BLaER1 treated with 17β-estradiol and CSF1 and Interleukin-3, amounts not matched to agents 10 nM and 100 nM (cell line): ENCODE data around the gene COL23A1.
A peak's percentile ranks its signal among the peaks of the same experiment; 100 is the strongest.

Experiments
- H3K27ac ChIP-seq, 11 experiments: shearing (Covaris generic); formaldehyde crosslinking; 2 replicates each; pipeline ENCODE4 v1.8.1; 2022
- H3K27me3 ChIP-seq, 11 experiments: shearing (Covaris generic); formaldehyde crosslinking; 2 replicates each; pipeline ENCODE4 v1.8.1; 2022
- H3K36me3 ChIP-seq, 11 experiments: shearing (Covaris generic); formaldehyde crosslinking; 2 replicates each; pipeline ENCODE4 v1.8.1; 2022
- H3K4me1 ChIP-seq, 10 experiments: shearing (Covaris generic); formaldehyde crosslinking; 2 replicates each; pipeline ENCODE4 v1.8.1; 2022
- H3K4me2 ChIP-seq, 11 experiments: shearing (Covaris generic); formaldehyde crosslinking; 2 replicates each; pipeline ENCODE4 v1.8.1; 2022
- H3K4me3 ChIP-seq, 10 experiments: shearing (Covaris generic); formaldehyde crosslinking; 2 replicates each; pipeline ENCODE4 v1.8.1; 2022
- H3K9ac ChIP-seq, 11 experiments: shearing (Covaris generic); formaldehyde crosslinking; 2 replicates each; pipeline ENCODE4 v1.8.1; 2022
- H3K9me3 ChIP-seq, 11 experiments: shearing (Covaris generic); formaldehyde crosslinking; replicated peaks in 1 of 11; 2 replicates each; pipeline ENCODE4 v1.8.1; 2022
- H4K20me1 ChIP-seq, 11 experiments: shearing (Covaris generic); formaldehyde crosslinking; 2 replicates each; pipeline ENCODE4 v1.8.1; 2022
- Cebpa-rat ChIP-seq, 11 experiments: shearing (Covaris generic); IDR thresholded peaks; 2 replicates each; pipeline ENCODE4 v1.8.1; 2022

The COL23A1 gene

DNA sequence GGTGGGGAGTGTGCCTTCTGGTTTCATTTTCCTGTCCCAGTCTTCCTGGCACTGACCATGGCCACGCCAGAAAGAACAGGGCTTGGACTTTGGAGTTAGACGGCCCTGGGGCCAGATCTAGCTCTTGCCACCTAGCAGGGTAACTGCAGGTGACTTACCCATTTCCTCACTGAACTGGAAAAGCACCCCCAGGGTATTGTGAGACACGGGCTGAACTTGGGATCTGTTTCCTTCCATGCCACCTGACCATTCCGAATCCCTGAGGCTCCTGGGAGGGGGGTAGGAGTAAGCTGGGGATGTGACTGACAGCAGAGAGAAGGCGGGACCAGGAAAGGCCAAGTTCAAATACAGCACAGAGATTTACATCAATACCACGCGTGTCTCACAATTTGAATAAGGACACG is 376.4 kb downstream of the COL23A1 start:
- Histone ChIP-seq H3K36me3 (peaks cover 93 to 100% (median 97%) of the 10 kb centered on the region in 11 experiments), H4K20me1 (peaks cover 86 to 99% (median 94%) of the 10 kb centered on the region in 11 experiments), H3K4me3 (no peak overlapping the region), H3K4me1 (peaks cover 6 to 44% (median 24%) of the 10 kb centered on the region in 10 experiments; a peak in 17 of 20 replicates), H3K27ac (no peak overlapping the region), H3K9ac (peak overlapping the region in 1 of 11 experiments; percentile 20; a peak in 1 of 22 replicates), H3K27me3 (no peaks in the 10 kb centered on the region), H3K9me3 (no peaks in the 10 kb centered on the region), H3K4me2 (no peak overlapping the region)
- TF ChIP-seq Cebpa-rat (IDR thresholded peaks at IDR 0.05): no peak

DNA sequence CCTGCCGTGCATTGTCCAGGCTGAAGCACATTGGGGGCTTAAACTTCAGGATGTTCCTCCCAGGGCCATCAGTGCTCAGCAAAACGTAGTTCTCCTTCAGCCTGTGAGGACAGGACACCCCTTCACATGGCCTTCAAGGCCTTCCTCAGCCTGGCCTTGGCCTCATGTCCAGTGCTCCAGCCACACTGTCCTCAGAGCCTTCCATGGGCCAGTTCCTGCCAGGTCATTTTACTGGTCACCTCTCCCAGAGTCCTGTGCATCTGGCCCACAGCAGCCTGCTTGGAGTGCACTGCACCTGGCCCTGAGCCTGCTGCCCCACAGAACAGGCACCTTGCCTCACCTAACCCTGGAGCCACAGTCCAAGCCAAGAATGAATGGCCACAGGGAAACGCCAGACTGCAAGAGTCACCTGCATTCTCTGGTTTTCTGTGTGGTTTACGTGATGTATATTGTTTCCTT is 377.2 kb downstream of the COL23A1 start:
- Histone ChIP-seq H3K4me1 (peaks cover 9 to 49% (median 30%) of the 10 kb centered on the region in 10 experiments), H4K20me1 (peaks cover 89 to 99% (median 94%) of the 10 kb centered on the region in 11 experiments), H3K36me3 (peaks cover 93 to 100% (median 97%) of the 10 kb centered on the region in 11 experiments), H3K9me3 (no peaks in the 10 kb centered on the region), H3K4me3 (no peak overlapping the region), H3K4me2 (no peak overlapping the region), H3K9ac (peak overlapping the region in 2 of 11 experiments; percentile 32 to 34; a peak in 3 of 22 replicates), H3K27me3 (no peaks in the 10 kb centered on the region), H3K27ac (no peak overlapping the region; a peak in 1 of 22 replicates)
- TF ChIP-seq Cebpa-rat (IDR thresholded peaks at IDR 0.05): no peak

DNA sequence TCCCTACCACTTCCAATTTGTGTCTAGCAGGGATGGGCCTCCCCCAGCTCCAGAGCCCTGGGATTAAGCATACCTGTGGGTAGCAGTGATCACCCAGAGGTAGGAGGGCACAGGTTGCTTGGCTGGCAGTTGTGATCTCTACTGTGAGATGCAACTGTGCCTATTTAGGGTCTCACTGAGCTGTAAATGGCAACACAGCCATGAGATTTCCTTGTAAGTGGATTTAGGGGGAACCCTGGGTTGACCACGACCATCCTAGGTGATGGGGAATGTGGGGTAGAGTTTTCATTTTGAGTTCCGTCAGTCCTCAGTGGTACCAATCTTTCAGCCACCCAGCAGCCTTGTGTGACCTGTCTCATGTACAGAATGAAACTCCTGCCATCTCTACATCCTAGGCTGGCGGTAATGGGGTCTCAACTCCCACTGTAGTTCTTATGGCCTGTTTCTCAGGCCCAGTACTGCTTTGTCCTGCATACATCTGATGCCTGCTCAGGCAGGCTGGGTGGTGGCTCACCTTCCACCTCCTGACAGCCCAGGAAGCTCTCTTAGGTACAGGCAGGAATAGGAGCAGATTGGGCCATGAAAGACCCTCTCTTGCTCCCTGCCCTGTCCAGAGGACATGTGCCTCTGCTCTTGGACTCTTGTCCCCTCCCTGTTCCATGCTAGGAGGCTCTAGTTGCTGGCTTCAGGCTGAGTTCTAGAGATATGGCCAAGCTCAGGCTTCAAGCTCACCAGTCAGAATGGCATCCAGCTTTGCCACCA is 377.8 kb downstream of the COL23A1 start:
- no peak for TF ChIP-seq Cebpa-rat (IDR thresholded peaks at IDR 0.05)
- peaks cover 15 to 55% (median 36%) of the 10 kb centered on the region in 10 experiments for H3K4me1 ChIP-seq
- H3K9ac ChIP-seq: peak overlapping the region in 2 of 11 experiments; percentile 32 to 34; a peak in 4 of 22 replicates
- no peak overlapping the region for H3K4me3 ChIP-seq
- H4K20me1 ChIP-seq: peaks cover 95 to 100% (median 100%) of the 10 kb centered on the region in 11 experiments
- no peaks in the 10 kb centered on the region for H3K9me3 ChIP-seq
- H3K27me3 ChIP-seq: no peaks in the 10 kb centered on the region
- H3K27ac ChIP-seq: no peak overlapping the region; a peak in 1 of 22 replicates
- no peak overlapping the region for H3K4me2 ChIP-seq
- H3K36me3 ChIP-seq: peaks cover 98 to 100% (median 100%) of the 10 kb centered on the region in 11 experiments

GRCh38 chr5:178211095-178212048 is 378.8 kb downstream of the COL23A1 start:
- no peak overlapping the region for H3K27ac ChIP-seq
- H3K4me3 ChIP-seq: no peak overlapping the region
- H4K20me1 ChIP-seq: peaks cover 100% of the 10 kb centered on the region in 11 experiments
- no peaks in the 10 kb centered on the region for H3K27me3 ChIP-seq
- peaks cover 99 to 100% (median 100%) of the 10 kb centered on the region in 11 experiments for H3K36me3 ChIP-seq
- no peaks in the 10 kb centered on the region for H3K9me3 ChIP-seq
- no peak overlapping the region for H3K4me2 ChIP-seq
- TF ChIP-seq Cebpa-rat (IDR thresholded peaks at IDR 0.05): no peak
- H3K9ac ChIP-seq: no peak overlapping the region; a peak in 1 of 22 replicates
- H3K4me1 ChIP-seq: peaks cover 26 to 61% (median 44%) of the 10 kb centered on the region in 10 experiments

- no peak for TF ChIP-seq Cebpa-rat (IDR thresholded peaks at IDR 0.05)
Measured at GRCh38 chr5:178210686-178211085, 379.5 kb downstream of the COL23A1 start.

GRCh38 chr5:178210073-178210535 is 380.1 kb downstream of the COL23A1 start:
- Histone ChIP-seq H3K4me2 (no peak overlapping the region; a peak in 1 of 22 replicates), H3K9me3 (no peaks in the 10 kb centered on the region; a peak in 3 of 22 replicates), H3K36me3 (peaks cover 91 to 100% (median 100%) of the 10 kb centered on the region in 11 experiments), H3K27me3 (no peaks in the 10 kb centered on the region), H3K4me1 (peaks cover 25 to 54% (median 38%) of the 10 kb centered on the region in 10 experiments), H4K20me1 (peaks cover 99 to 100% (median 100%) of the 10 kb centered on the region in 11 experiments), H3K27ac (no peak overlapping the region), H3K4me3 (no peak overlapping the region), H3K9ac (peak overlapping the region in 3 of 11 experiments; percentile 13 to 21 (median 19); a peak in 1 of 22 replicates)
- no peak for TF ChIP-seq Cebpa-rat (IDR thresholded peaks at IDR 0.05)

More at GRCh38 chr5:178210686-178211085, 379.5 kb downstream of the COL23A1 start:
- no peak overlapping the region for H3K27ac ChIP-seq
- no peaks in the 10 kb centered on the region for H3K27me3 ChIP-seq
- no peak overlapping the region for H3K9ac ChIP-seq
- H3K4me2 ChIP-seq: no peak overlapping the region
- peaks cover 97 to 100% (median 100%) of the 10 kb centered on the region in 11 experiments for H3K36me3 ChIP-seq
- no peak overlapping the region for H3K4me3 ChIP-seq
- no peaks in the 10 kb centered on the region; a peak in 2 of 22 replicates for H3K9me3 ChIP-seq
- peaks cover 100% of the 10 kb centered on the region in 11 experiments for H4K20me1 ChIP-seq
- H3K4me1 ChIP-seq: peaks cover 30 to 60% (median 43%) of the 10 kb centered on the region in 10 experiments

DNA sequence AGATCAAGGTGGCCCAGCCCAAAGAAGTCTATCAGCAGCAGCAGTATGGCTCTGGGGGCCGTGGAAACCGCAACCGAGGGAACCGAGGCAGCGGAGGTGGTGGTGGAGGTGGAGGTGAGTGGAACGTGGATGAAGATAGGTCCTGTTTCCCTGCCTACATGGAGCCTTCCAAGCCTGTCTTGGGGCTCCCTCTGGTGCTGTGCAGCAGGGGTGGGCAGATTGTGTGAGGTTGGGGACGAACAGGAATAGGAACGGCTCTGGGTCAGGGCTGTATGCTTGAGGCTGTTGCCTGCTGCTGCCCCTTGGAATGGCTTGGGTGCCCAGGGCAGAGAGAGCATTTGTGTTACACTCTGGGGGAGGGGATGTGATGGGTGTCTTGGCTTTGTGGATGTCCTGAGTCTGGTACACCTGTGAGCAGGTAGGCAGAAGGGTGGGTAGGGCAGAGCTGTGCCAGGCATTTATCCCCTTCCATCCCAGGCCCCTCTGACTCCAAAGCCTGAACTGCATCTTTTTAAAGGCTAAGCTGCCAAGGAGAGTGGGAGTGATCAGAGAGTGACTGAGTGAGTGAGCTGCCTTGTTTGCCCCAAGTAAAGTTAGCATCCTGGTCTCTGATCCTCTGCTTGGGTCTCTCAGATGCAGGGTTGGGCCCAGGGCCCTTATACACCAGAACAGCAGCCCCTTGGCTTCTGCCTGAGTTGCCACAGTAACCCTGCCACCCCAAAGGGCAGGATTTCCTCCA is 380.7 kb downstream of the COL23A1 start:
- Histone ChIP-seq H3K27ac (no peak overlapping the region), H3K4me3 (no peak overlapping the region), H3K36me3 (peaks cover 85 to 97% (median 94%) of the 10 kb centered on the region in 11 experiments), H3K4me2 (no peak overlapping the region; a peak in 2 of 22 replicates), H3K9me3 (no peaks in the 10 kb centered on the region; a peak in 4 of 22 replicates), H3K4me1 (peaks cover 24 to 49% (median 34%) of the 10 kb centered on the region in 10 experiments), H3K9ac (peak overlapping the region in 3 of 11 experiments; percentile 19 to 37 (median 21); a peak in 3 of 22 replicates), H4K20me1 (peaks cover 93 to 100% (median 100%) of the 10 kb centered on the region in 11 experiments), H3K27me3 (no peaks in the 10 kb centered on the region)
- no peak for TF ChIP-seq Cebpa-rat (IDR thresholded peaks at IDR 0.05)
